NB4 (cell line): ENCODE results near the gene GIMAP2.

Experiments used
- POLR2A ChIP-seq: IDR thresholded peaks from 2 replicates; pipeline ENCODE4 v1.6.1; 2011; ENCODE audit warnings: mild to moderate bottlenecking; ENCODE audit not compliant: insufficient read length; ENCODE audit errors: extremely low read depth
- TF ChIP-seq, protein P1 (sequence below): IDR thresholded peaks from one replicate; pipeline ENCODE4 v1.5.1; 2012; ENCODE audit warnings: low read depth, low read length

- TF ChIP-seq, protein P1, sequence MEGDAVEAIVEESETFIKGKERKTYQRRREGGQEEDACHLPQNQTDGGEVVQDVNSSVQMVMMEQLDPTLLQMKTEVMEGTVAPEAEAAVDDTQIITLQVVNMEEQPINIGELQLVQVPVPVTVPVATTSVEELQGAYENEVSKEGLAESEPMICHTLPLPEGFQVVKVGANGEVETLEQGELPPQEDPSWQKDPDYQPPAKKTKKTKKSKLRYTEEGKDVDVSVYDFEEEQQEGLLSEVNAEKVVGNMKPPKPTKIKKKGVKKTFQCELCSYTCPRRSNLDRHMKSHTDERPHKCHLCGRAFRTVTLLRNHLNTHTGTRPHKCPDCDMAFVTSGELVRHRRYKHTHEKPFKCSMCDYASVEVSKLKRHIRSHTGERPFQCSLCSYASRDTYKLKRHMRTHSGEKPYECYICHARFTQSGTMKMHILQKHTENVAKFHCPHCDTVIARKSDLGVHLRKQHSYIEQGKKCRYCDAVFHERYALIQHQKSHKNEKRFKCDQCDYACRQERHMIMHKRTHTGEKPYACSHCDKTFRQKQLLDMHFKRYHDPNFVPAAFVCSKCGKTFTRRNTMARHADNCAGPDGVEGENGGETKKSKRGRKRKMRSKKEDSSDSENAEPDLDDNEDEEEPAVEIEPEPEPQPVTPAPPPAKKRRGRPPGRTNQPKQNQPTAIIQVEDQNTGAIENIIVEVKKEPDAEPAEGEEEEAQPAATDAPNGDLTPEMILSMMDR: no peak
- no peak for TF ChIP-seq POLR2A
Measured at GRCh38 chr7:150727381-150727780, 41.9 kb downstream of the GIMAP2 start.
